Measurements from ENCODE around the gene ARHGAP26. TPM values are rescaled to one million over a fixed set of nuclear protein-coding genes. Genes with fewer than 3 reads are reported as not detected.

ARHGAP26 gene
- total RNA-seq, 4 donors from 2014 or later = 22.3 to 40.7 (median 28.2) TPM

GRCh38 chr5:142816531-142817430 lies 46.6 kb downstream of the ARHGAP26 start:
- DNase-seq (ENCODE audit: extremely low spot score) = no peak
- Histone ChIP-seq H3K4me3 (no peak overlapping the region), H3K27me3 (no peaks in the 10 kb centered on the region), H3K36me3 (no peaks in the 10 kb centered on the region), H3K9me3 (peaks cover 0 to 6% (median 0%) of the 10 kb centered on the region in 4 donors), H3K27ac (replicated peaks in 1 of 4) (peak overlapping the region; percentile 40 to 73 (median 59)), H3K4me1 (peaks cover 63 to 75% (median 66%) of the 10 kb centered on the region in 4 donors)
- TF ChIP-seq POLR2A (IDR thresholded peaks at IDR 0.05; ENCODE audit: low read depth) (no peak), CTCF (IDR thresholded peaks at IDR 0.05) (no peak), EP300 (IDR thresholded peaks at IDR 0.05) (no peak), POLR2AphosphoS5 (IDR thresholded peaks at IDR 0.05) (no peak)
- WGBS = 63% methylated on average over 6 of the region's 6 CpGs
- intact Hi-C loops (cut with DNase I) = no loop called here

GRCh38 chr5:142817949-142818431 lies 47.8 kb downstream of the ARHGAP26 start:
- peaks cover 65 to 77% (median 69%) of the 10 kb centered on the region in 4 donors for H3K4me1 ChIP-seq
- no peaks in the 10 kb centered on the region for H3K36me3 ChIP-seq
- no peaks in the 10 kb centered on the region for H3K27me3 ChIP-seq
- WGBS = 54% methylated on average over 3 of the region's 3 CpGs
- intact Hi-C loops (cut with DNase I) = no loop called here
- DNase-seq (ENCODE audit: extremely low spot score) = no peak
- no peak overlapping the region for H3K4me3 ChIP-seq
- peak in 1 of 2 donors; percentile 20 for TF ChIP-seq POLR2AphosphoS5 (IDR thresholded peaks at IDR 0.05)
- TF ChIP-seq CTCF (IDR thresholded peaks at IDR 0.05) = no peak
- H3K9me3 ChIP-seq = peaks cover 0 to 6% (median 0%) of the 10 kb centered on the region in 4 donors
- H3K27ac ChIP-seq (replicated peaks in 1 of 4) = peak overlapping the region; percentile 40 to 73 (median 59)

GRCh38 chr5:142819292-142819691 lies 49.1 kb downstream of the ARHGAP26 start:
- no peak for TF ChIP-seq POLR2AphosphoS5 (IDR thresholded peaks at IDR 0.05)
- TF ChIP-seq POLR2A (IDR thresholded peaks at IDR 0.05; ENCODE audit: low read depth) = no peak
- no peak for TF ChIP-seq CTCF (IDR thresholded peaks at IDR 0.05)
- TF ChIP-seq EP300 (IDR thresholded peaks at IDR 0.05) = no peak
- Histone ChIP-seq H3K27me3 (no peaks in the 10 kb centered on the region), H3K9me3 (peaks cover 0 to 6% (median 0%) of the 10 kb centered on the region in 4 donors), H3K27ac (replicated peaks in 1 of 4) (peak overlapping the region in 3 of 4 donors; percentile 40 to 73 (median 70)), H3K36me3 (no peaks in the 10 kb centered on the region), H3K4me3 (no peak overlapping the region), H3K4me1 (peaks cover 56 to 78% (median 72%) of the 10 kb centered on the region in 4 donors)
- intact Hi-C loops (cut with DNase I) = no loop called here
- DNase-seq (ENCODE audit: extremely low spot score) = no peak

GRCh38 chr5:142819825-142820224 lies 49.6 kb downstream of the ARHGAP26 start:
- WGBS = 48% methylated on average over 4 of the region's 4 CpGs
- H3K4me1 ChIP-seq = peaks cover 56 to 78% (median 73%) of the 10 kb centered on the region in 4 donors
- no peak for DNase-seq (ENCODE audit: extremely low spot score)
- TF ChIP-seq POLR2A (IDR thresholded peaks at IDR 0.05; ENCODE audit: low read depth) (no peak), EP300 (IDR thresholded peaks at IDR 0.05) (no peak), CTCF (IDR thresholded peaks at IDR 0.05) (no peak)
- peak overlapping the region in 2 of 4 donors; percentile 70 to 73 for H3K27ac ChIP-seq (replicated peaks in 1 of 4)
- H3K36me3 ChIP-seq = no peaks in the 10 kb centered on the region
- intact Hi-C loops (cut with DNase I) = no loop called here
- H3K9me3 ChIP-seq = peaks cover 0 to 6% (median 0%) of the 10 kb centered on the region in 4 donors
- no peaks in the 10 kb centered on the region for H3K27me3 ChIP-seq
- no peak overlapping the region for H3K4me3 ChIP-seq
